Measurements from ENCODE around the gene SLC4A1AP. TPM values are rescaled to one million over a fixed set of nuclear protein-coding genes. Genes with fewer than 3 reads are reported as not detected.

Gene SLC4A1AP
- total RNA-seq, 1 donor from 2014 or later = 20.9 TPM

- Histone ChIP-seq H3K4me2 (ENCODE audit: low read length) (peak overlapping the region; percentile 86), H3K79me2 (ENCODE audit: insufficient read depth, low read length) (peaks cover 55% of the 10 kb centered on the region), H3K36me3 (ENCODE audit: insufficient read depth, low read length) (peaks cover 19% of the 10 kb centered on the region), H3K27me3 (ENCODE audit: insufficient read depth, low read length) (no peaks in the 10 kb centered on the region), H3K9me3 (ENCODE audit: insufficient read depth, low read depth, low read length) (no peaks in the 10 kb centered on the region), H4K20me1 (ENCODE audit: insufficient read depth, low read length) (no peaks in the 10 kb centered on the region), H3K4me3 (ENCODE audit: insufficient read depth, low read depth, low read length) (peak overlapping the region; percentile 80), H3K27ac (ENCODE audit: low read depth, low read length) (peak overlapping the region; percentile 95), H3K4me1 (ENCODE audit: insufficient read depth, low read length) (peaks cover 23% of the 10 kb centered on the region), H2AFZ (ENCODE audit: low read depth, low read length) (peak overlapping the region; percentile 97), H3K9ac (ENCODE audit: low read length) (peak overlapping the region; percentile 97)
- Mint-ChIP-seq H3K27me3 (ENCODE audit: low read depth, unreplicated experiment) (no peaks in the 10 kb centered on the region), H3K4me3 (ENCODE audit: unreplicated experiment) (peak overlapping the region; percentile 100), H3K9me3 (ENCODE audit: unreplicated experiment) (no peaks in the 10 kb centered on the region), H3K27ac (ENCODE audit: unreplicated experiment) (no peak overlapping the region), H3K4me1 (ENCODE audit: low read depth, unreplicated experiment) (peaks cover 18% of the 10 kb centered on the region), H3K36me3 (ENCODE audit: low read depth, unreplicated experiment) (no peaks in the 10 kb centered on the region)
- TF ChIP-seq EZH2 (IDR thresholded peaks at IDR 0.05; ENCODE audit: insufficient read depth, low read length) = no peak
- TF ChIP-seq CTCF (IDR thresholded peaks at IDR 0.05; ENCODE audit: insufficient read depth, low read depth, low read length) = no peak
- FAIRE-seq = no peak
- no peak for DNase-seq (ENCODE audit: low read depth)
Measured at GRCh38 chr2:27664622-27665363, 1.1 kb downstream of the SLC4A1AP start.

GRCh38 chr2:27667446-27667845, 3.8 kb downstream of the SLC4A1AP start:
- H3K36me3 Mint-ChIP-seq (ENCODE audit: low read depth, unreplicated experiment) = no peaks in the 10 kb centered on the region
- no peak overlapping the region for H2AFZ ChIP-seq (ENCODE audit: low read depth, low read length)
- H3K4me3 Mint-ChIP-seq (ENCODE audit: unreplicated experiment) = no peak overlapping the region
- H4K20me1 ChIP-seq (ENCODE audit: insufficient read depth, low read length) = no peaks in the 10 kb centered on the region
- TF ChIP-seq EZH2 (IDR thresholded peaks at IDR 0.05; ENCODE audit: insufficient read depth, low read length) = no peak
- no peak for TF ChIP-seq CTCF (IDR thresholded peaks at IDR 0.05; ENCODE audit: insufficient read depth, low read depth, low read length)
- H3K36me3 ChIP-seq (ENCODE audit: insufficient read depth, low read length) = peaks cover 12% of the 10 kb centered on the region
- no peak overlapping the region for H3K27ac ChIP-seq (ENCODE audit: low read depth, low read length)
- H3K27me3 Mint-ChIP-seq (ENCODE audit: low read depth, unreplicated experiment) = no peaks in the 10 kb centered on the region
- FAIRE-seq (no peak), DNase-seq (ENCODE audit: low read depth) (no peak)
- H3K9me3 ChIP-seq (ENCODE audit: insufficient read depth, low read depth, low read length) = no peaks in the 10 kb centered on the region
- H3K4me2 ChIP-seq (ENCODE audit: low read length) = no peak overlapping the region
- peaks cover 39% of the 10 kb centered on the region for H3K79me2 ChIP-seq (ENCODE audit: insufficient read depth, low read length)
- H3K9me3 Mint-ChIP-seq (ENCODE audit: unreplicated experiment) = no peaks in the 10 kb centered on the region
- H3K4me3 ChIP-seq (ENCODE audit: insufficient read depth, low read depth, low read length) = no peak overlapping the region
- peaks cover 13% of the 10 kb centered on the region for H3K4me1 Mint-ChIP-seq (ENCODE audit: low read depth, unreplicated experiment)
- H3K4me1 ChIP-seq (ENCODE audit: insufficient read depth, low read length) = peaks cover 21% of the 10 kb centered on the region
- no peak overlapping the region for H3K27ac Mint-ChIP-seq (ENCODE audit: unreplicated experiment)
- H3K9ac ChIP-seq (ENCODE audit: low read length) = no peak overlapping the region
- H3K27me3 ChIP-seq (ENCODE audit: insufficient read depth, low read length) = no peaks in the 10 kb centered on the region

GRCh38 chr2:27671235-27671634, 7.5 kb downstream of the SLC4A1AP start:
- Mint-ChIP-seq H3K27ac (ENCODE audit: unreplicated experiment) (no peak overlapping the region), H3K4me3 (ENCODE audit: unreplicated experiment) (no peak overlapping the region), H3K9me3 (ENCODE audit: unreplicated experiment) (no peaks in the 10 kb centered on the region), H3K4me1 (ENCODE audit: low read depth, unreplicated experiment) (peaks cover 7% of the 10 kb centered on the region), H3K36me3 (ENCODE audit: low read depth, unreplicated experiment) (peaks cover 2% of the 10 kb centered on the region), H3K27me3 (ENCODE audit: low read depth, unreplicated experiment) (no peaks in the 10 kb centered on the region)
- Histone ChIP-seq H3K27me3 (ENCODE audit: insufficient read depth, low read length) (no peaks in the 10 kb centered on the region), H3K4me3 (ENCODE audit: insufficient read depth, low read depth, low read length) (no peak overlapping the region), H3K79me2 (ENCODE audit: insufficient read depth, low read length) (peaks cover 3% of the 10 kb centered on the region), H4K20me1 (ENCODE audit: insufficient read depth, low read length) (peaks cover 4% of the 10 kb centered on the region), H3K4me1 (ENCODE audit: insufficient read depth, low read length) (peaks cover 4% of the 10 kb centered on the region), H3K9me3 (ENCODE audit: insufficient read depth, low read depth, low read length) (no peaks in the 10 kb centered on the region), H3K36me3 (ENCODE audit: insufficient read depth, low read length) (peaks cover 26% of the 10 kb centered on the region), H3K4me2 (ENCODE audit: low read length) (no peak overlapping the region), H3K9ac (ENCODE audit: low read length) (no peak overlapping the region), H2AFZ (ENCODE audit: low read depth, low read length) (no peak overlapping the region), H3K27ac (ENCODE audit: low read depth, low read length) (no peak overlapping the region)
- DNase-seq (ENCODE audit: low read depth) (no peak), FAIRE-seq (no peak)
- TF ChIP-seq EZH2 (IDR thresholded peaks at IDR 0.05; ENCODE audit: insufficient read depth, low read length) (no peak), CTCF (IDR thresholded peaks at IDR 0.05; ENCODE audit: insufficient read depth, low read depth, low read length) (no peak)

All from astrocyte (in vitro differentiated cells and primary cell).